ENCODE data around the gene UBE2N.
"Not testable (repeated sequence)": the region's sequence is repeated elsewhere in the genome, so short reads cannot be mapped to it uniquely, and the experiment has no call there.

Gene UBE2N

GRCh38 chr12:93379326-93379980 lies 62.3 kb downstream of the UBE2N start:
- no peak for DNase-seq

DNA sequence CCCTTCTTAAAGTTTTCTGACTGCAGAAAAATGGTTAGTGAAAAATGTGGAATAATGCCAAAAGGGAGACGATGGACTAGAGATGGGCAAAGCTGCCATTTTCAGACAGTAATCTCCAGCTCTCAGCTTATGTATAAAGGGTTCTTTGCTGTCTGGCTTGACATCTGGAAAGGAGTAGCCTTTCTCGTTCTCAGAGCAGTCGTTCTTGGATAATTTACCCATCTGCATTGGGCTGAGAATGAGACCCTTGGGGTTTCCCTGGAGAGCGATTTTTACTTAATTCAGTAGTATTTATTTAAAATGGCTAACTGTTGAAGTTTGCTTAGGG lies 62.8 kb downstream of the UBE2N start:
- peak; percentile 69 for DNase-seq

DNA sequence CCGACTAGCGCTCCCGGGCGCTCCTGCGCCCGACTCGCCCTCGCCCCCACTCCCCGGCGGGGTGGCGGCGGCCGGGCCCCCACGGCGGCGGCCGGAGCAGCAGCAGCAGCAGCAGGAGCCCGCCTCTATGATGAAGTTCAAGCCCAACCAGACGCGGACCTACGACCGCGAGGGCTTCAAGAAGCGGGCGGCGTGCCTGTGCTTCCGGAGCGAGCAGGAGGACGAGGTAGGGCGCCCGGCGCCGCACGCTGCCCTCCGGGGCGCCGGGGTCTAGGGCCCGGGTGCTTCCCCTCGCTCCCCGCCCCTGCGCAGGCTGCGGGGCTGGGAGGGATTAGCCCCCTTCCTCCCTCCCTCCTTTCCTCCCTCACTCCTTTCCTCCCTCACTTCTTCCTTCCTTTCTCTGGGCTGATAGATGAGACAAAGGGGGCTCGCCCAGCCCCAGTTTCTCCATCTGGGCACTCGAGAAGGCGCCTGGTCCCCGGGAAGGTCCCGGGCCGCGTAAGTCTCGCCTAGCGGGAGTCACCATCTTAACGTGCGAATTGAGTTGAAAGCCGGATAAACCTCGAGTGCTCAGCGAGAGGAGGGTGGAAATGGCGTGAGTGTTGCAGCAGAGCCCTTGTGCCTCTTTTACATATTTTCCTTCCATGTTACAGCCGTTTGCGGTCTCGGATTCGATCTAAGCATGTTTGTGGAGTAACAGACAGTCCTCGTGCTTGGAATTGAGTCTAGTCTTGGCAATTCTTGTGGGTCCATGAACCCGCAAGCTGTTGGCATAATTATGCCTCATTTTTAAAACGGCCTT lies 63.4 kb downstream of the UBE2N start:
- DNase-seq: not testable (repeated sequence)

GRCh38 chr12:93377252-93378195 lies 64.2 kb downstream of the UBE2N start, which contains the start of gene NUDT4:
Gene NUDT4 (plus strand): TSS chr12:93377925. CDS start chr12:93378323, 398 bp downstream.
- DNase-seq: peak; percentile 25

DNA sequence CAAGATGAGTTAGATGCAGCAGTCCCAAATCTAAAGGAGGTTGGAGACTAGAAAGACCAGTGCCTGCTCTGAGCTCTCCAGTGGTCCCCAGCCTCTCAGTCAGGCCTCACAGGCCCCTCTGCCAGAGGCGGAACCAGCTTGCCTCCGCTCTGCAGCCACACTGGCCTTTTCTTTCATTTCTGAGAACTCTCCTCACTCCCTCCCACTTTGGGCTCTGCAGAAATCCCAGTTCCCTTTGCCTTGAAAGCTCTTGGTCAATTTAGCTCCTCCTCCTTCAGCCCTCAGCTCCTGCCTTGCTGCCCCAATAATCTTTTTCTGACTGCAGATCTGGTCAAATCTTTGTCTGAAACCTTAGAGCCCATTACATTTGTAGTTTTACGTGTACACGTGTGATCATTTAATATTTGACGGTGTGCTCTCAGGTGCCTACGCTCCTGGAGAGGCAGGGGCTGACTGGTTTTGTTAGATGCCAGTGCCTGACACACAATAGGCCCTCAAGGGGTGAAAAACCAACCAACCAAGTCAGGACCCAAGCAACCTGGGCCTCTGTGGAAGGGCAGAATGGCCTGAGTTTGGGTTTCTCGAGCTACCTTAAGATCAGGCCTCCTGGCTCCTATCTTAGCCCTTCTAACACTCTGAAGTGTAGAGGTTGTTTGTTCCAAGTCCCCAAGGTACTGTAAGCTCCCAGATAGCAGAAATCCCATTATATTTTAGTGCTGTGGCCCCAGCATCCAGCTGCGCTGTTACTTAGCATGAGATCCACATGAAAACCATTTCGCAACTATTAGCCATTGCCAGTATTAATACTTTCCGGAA lies 65.1 kb downstream of the UBE2N start:
- DNase-seq: no peak

- no peak for DNase-seq
These were observed 65.8 kb downstream of the UBE2N start for GRCh38 chr12:93375906-93376305.

GRCh38 chr12:93373961-93374656 lies 67.6 kb downstream of the UBE2N start:
- DNase-seq: no peak

DNA sequence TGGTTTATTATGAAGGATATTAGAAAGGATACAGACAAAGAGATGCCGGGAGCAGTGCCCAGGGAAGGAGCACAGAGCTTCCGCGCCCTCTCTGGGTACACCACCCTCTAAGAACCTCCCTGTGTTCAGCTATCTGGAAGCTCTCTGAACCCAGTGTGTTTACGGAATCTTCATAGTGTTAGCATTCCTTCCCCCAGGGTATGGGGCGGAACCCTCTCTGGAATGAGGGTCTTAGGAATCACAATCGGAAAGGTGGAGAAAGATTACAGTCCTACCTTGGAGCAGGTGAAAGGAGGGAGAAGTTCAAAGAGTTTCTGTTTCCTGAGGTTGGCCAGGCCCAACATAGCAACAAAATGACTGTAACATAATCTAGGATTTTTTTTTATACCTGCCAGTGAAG lies 70.8 kb downstream of the UBE2N start:
- DNase-seq: no peak

DNA sequence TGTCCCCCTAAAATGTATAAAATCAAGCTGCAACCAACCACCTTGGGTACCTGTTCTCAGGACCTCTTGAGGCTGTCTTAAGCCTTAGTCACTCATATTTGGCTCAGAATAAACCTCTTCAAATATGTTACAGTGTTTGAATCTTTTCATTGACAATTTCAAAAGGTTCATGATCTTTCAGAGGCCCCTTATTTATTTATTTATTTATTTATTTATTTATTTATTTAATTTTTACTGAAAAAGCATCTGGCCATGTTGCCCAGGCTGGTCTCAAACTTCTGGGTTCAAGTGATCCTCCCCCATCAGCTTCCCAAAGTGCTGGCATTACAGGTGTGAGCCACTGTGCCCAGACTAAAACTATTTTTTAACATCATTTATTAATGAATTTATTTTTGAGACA lies 72.2 kb downstream of the UBE2N start:
- DNase-seq: no peak

- no peak for DNase-seq
These were observed 73.0 kb downstream of the UBE2N start for GRCh38 chr12:93368766-93369165.

DNA sequence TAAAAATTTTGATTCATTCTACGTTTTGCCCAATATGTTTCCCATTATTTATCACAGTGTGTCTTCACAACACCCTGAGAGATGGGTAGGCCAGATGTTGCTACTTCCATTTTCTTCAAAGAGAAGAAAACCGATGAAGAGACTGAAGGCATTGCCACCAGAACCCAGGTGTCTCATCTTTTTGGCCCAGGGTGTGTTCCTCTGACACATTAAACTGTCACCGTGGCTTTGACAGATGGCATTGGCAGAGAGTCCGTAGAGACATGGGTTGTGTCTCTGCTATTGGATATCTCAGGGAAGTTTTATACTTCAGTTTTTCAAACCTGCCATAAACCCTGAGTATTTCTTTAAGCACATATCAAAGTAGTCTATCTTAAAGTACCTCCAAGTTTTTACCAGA lies 75.3 kb downstream of the UBE2N start:
- no peak for DNase-seq

DNA sequence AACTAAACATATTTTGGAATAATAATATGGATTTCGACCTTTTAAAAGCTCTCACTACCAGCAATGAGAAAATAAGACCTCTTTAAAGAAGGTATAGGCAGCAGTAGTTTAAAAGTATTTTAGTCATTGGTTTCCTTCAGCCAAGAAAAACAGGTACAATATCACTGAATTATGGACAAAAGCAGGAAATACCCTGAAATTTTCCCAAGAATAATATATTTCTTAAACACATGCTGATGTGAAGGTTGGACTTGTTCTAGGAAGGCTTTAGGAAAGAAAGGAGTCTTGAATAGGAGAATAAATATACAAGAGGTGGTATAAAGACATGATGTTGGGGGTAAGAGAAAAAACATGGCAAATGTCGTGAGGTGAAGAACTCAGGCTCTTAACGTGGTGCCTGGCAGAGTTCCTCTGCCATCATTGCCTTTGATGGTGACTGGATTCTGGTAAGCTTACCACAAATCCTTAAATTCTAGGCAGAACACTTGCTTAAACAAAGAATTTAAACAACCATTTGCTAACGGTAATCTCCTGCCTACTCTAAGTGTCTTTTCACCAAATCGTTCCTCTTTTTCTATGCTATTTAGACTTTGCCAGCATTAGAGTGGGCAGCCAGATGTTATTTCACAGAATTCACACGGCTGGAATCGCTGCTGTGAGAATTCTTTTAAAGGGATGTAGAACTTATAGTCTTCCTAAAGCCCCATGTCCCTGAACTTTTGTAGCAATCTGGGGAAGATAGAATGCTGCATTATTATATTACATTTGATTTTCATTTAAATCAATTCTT lies 75.9 kb downstream of the UBE2N start:
- DNase-seq: no peak

DNA sequence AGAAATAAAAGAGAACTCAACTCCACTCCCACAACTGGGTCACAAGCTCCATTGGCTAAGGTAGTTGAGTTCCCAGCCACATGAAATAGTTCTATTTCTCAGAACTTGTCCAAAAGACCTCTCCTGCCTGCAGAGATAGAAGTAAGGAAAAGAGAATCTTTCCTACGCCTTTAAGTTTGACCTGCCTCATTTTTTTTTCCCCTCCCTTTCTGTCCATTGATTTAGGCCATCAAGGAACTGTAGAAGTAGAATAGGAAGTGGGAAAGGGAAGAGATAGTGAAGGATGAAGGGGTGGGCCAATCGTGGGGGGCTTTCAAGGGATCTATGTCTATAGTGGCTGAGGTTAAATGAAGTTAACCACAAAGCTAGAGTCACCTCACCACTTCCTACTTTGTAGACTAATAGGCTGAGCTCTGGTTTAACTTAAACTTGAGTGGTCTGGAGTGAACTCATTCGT lies 77.9 kb downstream of the UBE2N start:
- no peak for DNase-seq

- DNase-seq: no peak
These were observed 80.4 kb downstream of the UBE2N start for GRCh38 chr12:93361151-93361919.

- no peak for DNase-seq
These were observed 81.1 kb downstream of the UBE2N start for GRCh38 chr12:93360688-93361087.

DNA sequence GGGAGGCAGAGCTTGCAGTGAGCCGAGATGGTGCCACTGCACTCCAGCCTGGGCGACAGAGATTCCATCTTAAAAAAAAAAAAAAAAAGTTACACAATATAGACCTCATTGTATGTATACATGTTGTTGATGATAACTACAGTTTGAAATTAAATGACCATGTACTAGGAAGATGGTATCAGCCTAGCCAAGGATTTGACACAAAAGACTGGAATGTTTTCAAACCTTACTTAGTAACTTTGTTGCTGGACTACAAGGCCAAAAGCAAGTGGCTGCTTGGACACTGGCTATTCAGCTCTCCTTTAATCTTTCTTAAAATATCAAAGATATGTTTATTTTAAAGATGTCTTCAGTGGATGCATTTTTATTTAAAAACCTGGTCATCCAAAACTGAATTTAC lies 82.9 kb downstream of the UBE2N start:
- no peak for DNase-seq

DNA sequence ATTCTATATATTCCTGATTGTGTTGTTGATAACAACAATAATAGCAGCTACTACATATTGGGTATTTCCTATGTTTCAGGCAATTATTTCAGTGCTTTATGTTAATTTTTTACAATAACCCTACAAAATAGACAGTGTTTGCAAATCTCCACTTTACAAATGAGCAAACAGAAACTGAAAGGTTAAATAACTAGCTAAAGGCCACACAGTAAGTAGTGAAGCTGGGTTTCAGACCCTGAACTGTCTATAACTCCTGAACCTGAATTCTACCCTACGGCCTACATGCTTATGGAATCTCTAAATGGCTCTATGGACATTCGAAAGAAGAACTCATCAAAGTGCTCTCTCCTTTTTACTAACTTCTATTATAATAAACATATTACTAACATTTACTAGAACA lies 83.7 kb downstream of the UBE2N start:
- DNase-seq: no peak

GRCh38 chr12:93356214-93356613 lies 85.5 kb downstream of the UBE2N start:
- no peak for DNase-seq
